T follicular helper cell (primary cell): ENCODE data around the gene SPDYE18.
"Not testable (repeated sequence)": the region's sequence is repeated elsewhere in the genome, so short reads cannot be mapped to it uniquely, and the experiment has no call there.

Source experiments
- DNase-seq: peaks from one replicate; pipeline ENCODE4 v3.0.0-alpha.2; 2020; ENCODE audit warnings: low read depth

Gene SPDYE18

GRCh38 chr7:77006127-77007110, 55.9 kb downstream of the SPDYE18 start:
- DNase-seq = not testable (repeated sequence)

DNA sequence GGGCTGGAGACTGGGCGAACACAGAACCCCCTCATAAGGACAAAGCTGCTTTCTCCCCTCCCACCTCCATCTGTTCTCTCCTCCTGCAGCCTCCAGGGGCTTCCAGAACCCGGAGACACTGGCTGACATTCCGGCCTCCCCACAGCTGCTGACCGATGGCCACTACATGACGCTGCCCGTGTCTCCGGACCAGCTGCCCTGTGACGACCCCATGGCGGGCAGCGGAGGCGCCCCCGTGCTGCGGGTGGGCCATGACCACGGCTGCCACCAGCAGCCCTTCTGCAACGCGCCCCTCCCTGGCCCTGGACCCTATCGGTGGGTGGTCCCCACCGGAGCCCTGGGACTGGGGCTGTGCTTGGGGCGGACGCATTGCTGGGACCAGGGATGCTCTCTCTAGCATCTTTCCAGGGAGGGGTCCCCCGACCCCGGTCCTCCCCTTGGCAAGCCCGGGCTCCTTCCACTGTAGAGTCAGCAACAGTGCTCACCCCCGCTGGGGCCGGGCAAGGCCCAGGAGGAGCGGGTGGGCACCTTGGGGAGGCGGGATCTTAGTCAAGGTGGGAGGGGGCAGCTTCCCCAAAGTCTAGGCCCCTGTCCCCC, 56.8 kb downstream of the SPDYE18 start:
- not testable (repeated sequence) for DNase-seq

DNA sequence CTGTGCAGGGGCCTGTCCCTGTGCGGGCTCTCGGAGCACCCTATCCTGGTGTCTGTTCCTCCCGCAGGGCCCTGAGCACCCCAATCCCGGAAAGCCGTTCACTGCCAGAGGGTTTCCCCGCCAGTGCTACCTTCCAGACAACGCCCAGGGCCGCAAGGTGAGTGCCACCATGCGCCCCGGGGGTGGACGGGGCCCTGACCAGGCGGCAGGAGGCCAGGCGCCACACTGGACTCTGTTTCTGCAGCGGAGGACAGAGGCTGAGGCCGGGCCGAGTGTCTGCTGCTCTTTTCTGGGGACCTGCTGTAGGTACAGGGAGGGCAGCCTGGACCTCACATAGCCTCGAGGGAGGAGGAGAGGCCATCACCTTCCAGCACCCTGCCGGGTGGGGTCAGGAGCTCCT, 58.2 kb downstream of the SPDYE18 start:
- not testable (repeated sequence) for DNase-seq

DNA sequence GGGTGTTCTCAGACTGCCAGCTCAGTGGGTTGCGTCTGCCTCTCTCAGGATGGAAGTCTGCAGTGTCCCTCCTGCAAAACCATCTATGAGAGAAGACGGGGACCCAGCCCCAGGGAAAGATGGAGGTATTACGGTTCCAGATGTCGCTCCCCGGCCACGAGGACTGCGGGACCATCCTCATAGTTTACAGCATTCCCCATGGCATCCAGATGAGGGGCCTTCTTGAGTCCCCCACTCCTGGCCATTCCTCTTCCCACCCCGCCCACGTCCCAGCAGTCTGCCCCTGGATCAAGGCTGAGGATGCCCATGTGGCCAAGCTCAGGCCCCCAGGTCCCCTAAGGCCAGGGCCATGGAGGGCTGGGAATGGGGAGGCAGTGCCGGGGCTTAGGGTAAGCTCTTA, 59.1 kb downstream of the SPDYE18 start:
- not testable (repeated sequence) for DNase-seq

- not testable (repeated sequence) for DNase-seq
Measured at GRCh38 chr7:77002678-77003233, 59.6 kb downstream of the SPDYE18 start.

GRCh38 chr7:77002104-77002503, 60.3 kb downstream of the SPDYE18 start:
- not testable (repeated sequence) for DNase-seq
